Natural killer cell (primary cell): ENCODE data around the gene MINAR1. TPM values are rescaled to one million over a fixed set of nuclear protein-coding genes. Genes with fewer than 3 reads are reported as not detected.

Experiments
- ATAC-seq, 3 donors: fragments of 150-1000 bp in 2 of 3; fragments of 200-7000 bp in 1 of 3; cut with Tn5 transposase; 1 replicate in 1 of 3; 2 replicates in 2 of 3; pipeline ENCODE4 v1.10.0; 2021; ENCODE audit warnings: mild to moderate bottlenecking in 2 of 3, moderate library complexity in 2 of 3
- DNase-seq, 2 donors: peaks; one replicate each; pipeline versions ENCODE4 v3.0.0 to v3.0.0-alpha.2; 2013 to 2021; ENCODE audit warnings: mixed read lengths in 1 of 2
- H3K27ac ChIP-seq: one replicate; pipeline ENCODE4 v1.5.1; 2013; ENCODE audit warnings: mild to moderate bottlenecking, low read length
- H3K27me3 ChIP-seq: one replicate; pipeline ENCODE4 v1.6.1; 2013; ENCODE audit warnings: low read length; ENCODE audit not compliant: control insufficient read depth, insufficient read depth
- H3K36me3 ChIP-seq: one replicate; pipeline ENCODE4 v1.6.1; 2013; ENCODE audit warnings: low read length; ENCODE audit not compliant: control insufficient read depth, insufficient read depth
- H3K4me1 ChIP-seq: one replicate; pipeline ENCODE4 v1.6.1; 2013; ENCODE audit warnings: low read length; ENCODE audit not compliant: control insufficient read depth, insufficient read depth
- H3K4me3 ChIP-seq: one replicate; pipeline ENCODE4 v1.5.1; 2013; ENCODE audit warnings: low read length
- H3K9me3 ChIP-seq: one replicate; pipeline ENCODE4 v1.6.1; 2013; ENCODE audit warnings: low read length; ENCODE audit not compliant: control insufficient read depth, insufficient read depth
- H3K27ac Mint-ChIP-seq, 2 donors: one replicate each; pipeline ENCODE4 v1.8.0; 2022; ENCODE audit warnings: mild to moderate bottlenecking in 2 of 2, mixed read lengths in 2 of 2, moderate library complexity in 1 of 2
- H3K27me3 Mint-ChIP-seq, 2 donors: one replicate each; pipeline ENCODE4 v1.8.0; 2022; ENCODE audit warnings: low read depth in 2 of 2, mixed read lengths in 2 of 2
- H3K36me3 Mint-ChIP-seq: one replicate; pipeline ENCODE4 v1.8.0; 2022; ENCODE audit warnings: mixed read lengths
- H3K4me1 Mint-ChIP-seq, 2 donors: one replicate each; pipeline ENCODE4 v1.8.0; 2022; ENCODE audit warnings: mixed read lengths in 2 of 2
- H3K4me3 Mint-ChIP-seq: one replicate; pipeline ENCODE4 v1.8.0; 2022; ENCODE audit warnings: mild to moderate bottlenecking, moderate library complexity, mixed read lengths
- H3K9me3 Mint-ChIP-seq, 2 donors: one replicate each; pipeline ENCODE4 v1.8.0; 2022; ENCODE audit warnings: mixed read lengths in 2 of 2
- WGBS: methylation state at CpG from one replicate; pipeline ENCODE4 v1.1.7; 2013; ENCODE audit warnings: missing lambda C conversion rate; ENCODE audit not compliant: insufficient coverage; 5-methylcytosine and 5-hydroxymethylcytosine counted together
- intact Hi-C: fragments of 100-400 bp; cut with micrococcal nuclease; formaldehyde crosslinking; loops from one replicate; pipeline ENCODE4 v1.14.2; 2022
- total RNA-seq, 4 donors: library from RNA; stranded (reverse); fragments of 120-200 nt in 1 of 4; gene quantifications; one replicate each; pipeline versions ENCODE4 v1.2.3 to v1.2.4, GENCODE V29; 2013 to 2022
- TF ChIP-seq, protein P1 (sequence below): fragments of 200-600 bp; IDR thresholded peaks from one replicate; pipeline ENCODE4 v1.8.0; 2022; ENCODE audit warnings: antibody characterized with exemption

Gene MINAR1
- total RNA-seq, 3 donors from 2014 or later (not counting 1 experiment from before 2014, with no cell fraction given) = 0.54 to 0.98 (median 0.59) TPM

DNA sequence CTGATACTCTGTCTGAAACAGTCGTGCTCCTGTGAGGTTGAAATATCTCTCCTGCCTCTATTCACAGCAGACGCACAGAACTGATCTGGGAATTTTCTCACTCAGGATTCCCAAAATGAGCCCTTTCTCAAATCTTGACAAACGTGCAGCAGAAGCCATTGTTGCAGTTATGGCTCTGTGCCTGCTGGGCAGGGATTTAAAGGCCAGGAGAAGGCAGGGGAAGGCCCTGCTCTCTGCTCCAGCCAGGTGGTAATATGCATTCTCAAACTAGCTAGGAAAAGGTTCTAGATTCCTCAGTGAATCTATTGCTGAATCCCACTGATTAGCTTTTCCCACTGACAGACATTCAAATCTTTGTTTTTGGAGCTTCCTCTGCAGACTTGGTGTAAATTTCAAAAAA lies 2.2 kb downstream of the MINAR1 start:
- Histone ChIP-seq H3K9me3 (no peaks in the 10 kb centered on the region), H3K36me3 (no peaks in the 10 kb centered on the region), H3K27me3 (peaks cover 28% of the 10 kb centered on the region), H3K27ac (no peak overlapping the region), H3K4me1 (no peaks in the 10 kb centered on the region), H3K4me3 (no peak overlapping the region)
- no peaks in the 10 kb centered on the region for H3K36me3 Mint-ChIP-seq
- WGBS = 77% methylated on average over 3 of the region's 3 CpGs
- ATAC-seq (no peak), DNase-seq (no peak)
- H3K4me1 Mint-ChIP-seq = peaks cover 0 to 9% of the 10 kb centered on the region in 2 donors
- no peaks in the 10 kb centered on the region for H3K9me3 Mint-ChIP-seq
- intact Hi-C loops = no loop called here
- H3K4me3 Mint-ChIP-seq = no peak overlapping the region
- TF ChIP-seq, protein P1, sequence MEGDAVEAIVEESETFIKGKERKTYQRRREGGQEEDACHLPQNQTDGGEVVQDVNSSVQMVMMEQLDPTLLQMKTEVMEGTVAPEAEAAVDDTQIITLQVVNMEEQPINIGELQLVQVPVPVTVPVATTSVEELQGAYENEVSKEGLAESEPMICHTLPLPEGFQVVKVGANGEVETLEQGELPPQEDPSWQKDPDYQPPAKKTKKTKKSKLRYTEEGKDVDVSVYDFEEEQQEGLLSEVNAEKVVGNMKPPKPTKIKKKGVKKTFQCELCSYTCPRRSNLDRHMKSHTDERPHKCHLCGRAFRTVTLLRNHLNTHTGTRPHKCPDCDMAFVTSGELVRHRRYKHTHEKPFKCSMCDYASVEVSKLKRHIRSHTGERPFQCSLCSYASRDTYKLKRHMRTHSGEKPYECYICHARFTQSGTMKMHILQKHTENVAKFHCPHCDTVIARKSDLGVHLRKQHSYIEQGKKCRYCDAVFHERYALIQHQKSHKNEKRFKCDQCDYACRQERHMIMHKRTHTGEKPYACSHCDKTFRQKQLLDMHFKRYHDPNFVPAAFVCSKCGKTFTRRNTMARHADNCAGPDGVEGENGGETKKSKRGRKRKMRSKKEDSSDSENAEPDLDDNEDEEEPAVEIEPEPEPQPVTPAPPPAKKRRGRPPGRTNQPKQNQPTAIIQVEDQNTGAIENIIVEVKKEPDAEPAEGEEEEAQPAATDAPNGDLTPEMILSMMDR = no peak
- H3K27ac Mint-ChIP-seq = no peak overlapping the region
- peaks cover 39 to 45% of the 10 kb centered on the region in 2 donors for H3K27me3 Mint-ChIP-seq

DNA sequence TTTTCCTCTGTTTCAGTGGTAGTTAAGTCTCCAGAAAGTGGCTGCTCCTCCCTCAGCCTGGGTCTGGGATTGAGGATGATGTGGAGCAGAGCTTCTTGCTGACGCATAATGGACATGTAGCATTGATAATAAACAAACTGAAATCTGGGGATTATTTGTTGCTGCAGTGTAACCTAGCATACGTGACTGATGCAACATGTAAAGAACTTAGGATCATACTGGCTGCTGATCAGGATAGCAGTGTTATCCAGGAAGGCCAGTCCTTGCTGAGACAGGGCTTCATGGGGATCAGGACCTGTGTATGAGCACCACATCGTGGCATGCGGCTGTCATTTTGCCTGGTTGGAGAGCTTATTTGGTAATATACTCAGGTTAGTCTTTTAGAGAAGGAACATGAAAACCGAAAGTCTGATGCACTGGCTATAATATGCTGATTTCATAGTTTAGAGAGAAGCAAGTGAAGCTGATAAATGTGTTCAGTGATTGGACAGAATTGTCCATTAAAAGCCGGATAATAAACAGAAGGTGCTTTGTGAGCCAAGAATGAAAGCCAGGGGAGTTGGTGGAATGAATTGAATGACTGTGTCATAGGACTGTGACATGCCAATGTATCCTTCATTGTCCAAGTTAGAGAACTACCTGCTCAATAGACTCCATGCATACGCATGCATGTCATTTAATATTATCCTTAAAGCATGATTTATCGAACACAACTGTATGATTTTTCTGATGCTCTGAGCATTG lies 4.1 kb downstream of the MINAR1 start:
- peaks cover 14% of the 10 kb centered on the region for H3K27me3 ChIP-seq
- no peak overlapping the region for H3K27ac ChIP-seq
- DNase-seq = no peak
- H3K36me3 ChIP-seq = no peaks in the 10 kb centered on the region
- H3K9me3 ChIP-seq = no peaks in the 10 kb centered on the region
- H3K4me3 ChIP-seq = no peak overlapping the region
- no peak for ATAC-seq
- TF ChIP-seq, protein P1 = no peak
- Mint-ChIP-seq H3K27me3 (peaks cover 28 to 31% of the 10 kb centered on the region in 2 donors), H3K4me3 (no peak overlapping the region), H3K4me1 (peaks cover 0 to 13% of the 10 kb centered on the region in 2 donors), H3K36me3 (no peaks in the 10 kb centered on the region), H3K27ac (no peak overlapping the region), H3K9me3 (no peaks in the 10 kb centered on the region)
- intact Hi-C loops = no loop called here
- H3K4me1 ChIP-seq = no peaks in the 10 kb centered on the region
- 78% methylated on average over 8 of the region's 8 CpGs for WGBS

DNA sequence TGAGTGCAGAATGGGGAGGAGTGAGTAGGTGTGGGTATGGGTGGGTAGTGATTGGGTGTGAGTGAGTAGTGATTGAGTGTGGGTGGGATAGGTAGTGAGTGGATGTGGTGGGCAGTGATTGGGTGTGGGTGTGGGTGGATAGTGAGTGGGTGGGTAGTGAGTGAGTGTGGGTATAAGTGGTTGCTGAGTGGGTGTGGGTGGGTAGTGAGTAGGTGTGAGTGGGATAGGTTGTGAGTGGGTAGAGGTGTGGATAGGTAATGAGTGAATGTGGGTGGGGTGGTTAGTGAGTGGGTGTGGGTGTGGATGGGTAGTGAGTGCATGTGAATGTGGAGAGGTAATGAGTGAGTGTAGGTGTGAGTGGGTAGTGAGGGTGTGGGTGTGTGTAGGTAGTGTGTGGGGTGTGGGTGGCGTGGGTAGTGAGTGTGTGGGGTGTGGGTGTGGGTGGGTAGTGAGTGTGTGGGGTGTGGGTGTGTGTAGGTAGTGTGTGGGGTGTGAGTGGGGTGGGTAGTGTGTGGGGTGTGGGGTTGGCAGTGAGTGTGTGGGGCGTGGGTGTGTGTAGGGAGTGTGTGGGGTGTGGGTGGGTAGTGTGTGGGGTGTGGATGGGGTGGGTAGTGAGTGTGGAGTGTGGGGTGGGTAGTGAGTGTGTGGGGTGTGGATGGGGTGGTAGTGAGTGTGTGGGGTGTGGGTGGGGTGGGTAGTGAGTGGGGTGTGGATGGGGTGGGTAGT lies 5.3 kb downstream of the MINAR1 start:
- ATAC-seq (no peak), DNase-seq (no peak)
- H3K4me1 Mint-ChIP-seq = peaks cover 0 to 13% of the 10 kb centered on the region in 2 donors
- no peaks in the 10 kb centered on the region for H3K9me3 Mint-ChIP-seq
- H3K27ac Mint-ChIP-seq = no peak overlapping the region
- H3K36me3 ChIP-seq = no peaks in the 10 kb centered on the region
- no peaks in the 10 kb centered on the region for H3K9me3 ChIP-seq
- H3K4me3 Mint-ChIP-seq = no peak overlapping the region
- H3K27me3 Mint-ChIP-seq = peaks cover 24 to 31% of the 10 kb centered on the region in 2 donors
- H3K27ac ChIP-seq = no peak overlapping the region
- H3K4me3 ChIP-seq = no peak overlapping the region
- H3K27me3 ChIP-seq = peaks cover 13% of the 10 kb centered on the region
- H3K36me3 Mint-ChIP-seq = no peaks in the 10 kb centered on the region
- 88% methylated on average over 2 of the region's 2 CpGs for WGBS
- no peaks in the 10 kb centered on the region for H3K4me1 ChIP-seq
- TF ChIP-seq, protein P1 = no peak
- intact Hi-C loops = no loop called here
